ENCODE measurements around the gene NXPE2.

The NXPE2 gene

DNA sequence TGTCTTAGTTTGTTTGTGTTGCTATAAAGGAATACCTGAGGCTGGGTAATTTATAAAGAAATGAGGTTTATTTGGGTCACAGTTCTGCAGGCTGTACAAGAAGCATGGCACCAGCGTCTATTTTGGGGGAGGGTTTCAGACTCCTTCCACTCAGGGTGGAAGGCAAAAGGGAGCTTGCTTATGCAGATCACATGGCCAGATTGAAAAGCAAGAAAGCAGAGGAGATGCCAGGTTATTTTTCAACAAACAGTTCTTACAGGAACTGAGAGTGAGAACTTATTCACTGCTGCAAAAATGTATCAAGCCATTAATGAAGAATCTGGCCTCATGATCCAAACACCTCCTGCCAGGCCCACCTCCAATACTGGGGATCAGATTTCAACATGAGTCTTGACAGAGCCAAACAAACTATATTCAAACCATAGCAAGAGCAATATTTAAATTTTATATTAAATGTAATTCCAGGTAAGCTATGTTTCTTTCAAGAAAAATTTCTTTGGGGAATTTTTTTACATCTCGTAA is 66.9 kb downstream of the NXPE2 start:
- DNase-seq (ENCODE audit: low read depth) = no peak

DNA sequence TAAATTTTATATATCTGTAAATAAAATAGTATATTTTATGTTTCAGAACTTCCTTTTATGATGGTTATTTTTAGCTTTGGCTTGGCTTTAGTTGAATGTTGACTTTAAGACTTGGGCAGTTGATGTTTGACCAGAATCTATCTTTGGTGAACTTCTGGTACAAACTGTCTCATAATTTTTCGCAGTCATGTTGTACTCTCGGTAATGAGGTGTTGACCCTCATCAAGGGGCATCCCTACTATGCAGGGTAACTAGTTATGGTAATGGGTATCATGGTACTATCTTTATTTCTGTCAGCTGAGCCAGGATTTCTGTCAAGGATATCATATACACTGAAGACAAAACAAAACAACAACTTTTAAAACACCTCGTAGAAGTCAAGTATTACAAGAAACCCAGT is 67.7 kb downstream of the NXPE2 start:
- no peak for DNase-seq (ENCODE audit: low read depth)
